GM10847 (cell line): Measurements from ENCODE around the gene ISL1.

Source experiments
- POLR2A ChIP-seq: IDR thresholded peaks from 2 replicates; pipeline ENCODE4 v1.6.1; 2011; ENCODE audit not compliant: insufficient read length; ENCODE audit errors: extremely low read depth

The ISL1 gene

DNA sequence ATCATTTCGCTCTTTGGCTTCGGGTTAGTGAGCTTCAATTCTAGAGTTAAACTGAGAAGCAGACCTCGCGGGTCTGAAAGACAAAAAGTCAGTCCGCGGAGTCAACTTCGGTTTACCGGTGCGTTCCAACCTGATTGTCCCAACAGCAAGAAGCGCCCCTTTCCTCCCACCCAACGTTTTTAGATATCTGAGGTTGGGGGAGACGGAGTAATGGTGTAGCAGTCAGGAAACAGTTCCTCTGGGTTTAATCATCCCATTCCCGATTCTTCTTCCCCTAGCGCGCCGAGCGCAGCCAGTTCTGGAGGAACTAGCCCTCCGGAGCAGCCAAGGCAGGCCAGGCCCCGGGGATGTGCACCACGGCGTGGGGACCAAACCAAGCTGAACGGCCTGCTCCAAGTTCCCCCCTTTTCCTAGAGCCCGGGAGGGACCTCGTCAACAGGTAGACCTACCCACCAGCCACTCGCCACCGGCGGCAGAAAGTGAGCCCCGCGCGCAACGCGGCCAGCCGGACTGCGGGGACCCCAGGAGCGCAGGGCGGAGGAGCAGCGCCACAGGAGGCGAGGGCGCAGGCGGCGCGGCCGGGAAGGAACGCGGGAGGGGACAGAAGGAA, 622 bp upstream of the ISL1 start:
- TF ChIP-seq POLR2A = no peak

DNA sequence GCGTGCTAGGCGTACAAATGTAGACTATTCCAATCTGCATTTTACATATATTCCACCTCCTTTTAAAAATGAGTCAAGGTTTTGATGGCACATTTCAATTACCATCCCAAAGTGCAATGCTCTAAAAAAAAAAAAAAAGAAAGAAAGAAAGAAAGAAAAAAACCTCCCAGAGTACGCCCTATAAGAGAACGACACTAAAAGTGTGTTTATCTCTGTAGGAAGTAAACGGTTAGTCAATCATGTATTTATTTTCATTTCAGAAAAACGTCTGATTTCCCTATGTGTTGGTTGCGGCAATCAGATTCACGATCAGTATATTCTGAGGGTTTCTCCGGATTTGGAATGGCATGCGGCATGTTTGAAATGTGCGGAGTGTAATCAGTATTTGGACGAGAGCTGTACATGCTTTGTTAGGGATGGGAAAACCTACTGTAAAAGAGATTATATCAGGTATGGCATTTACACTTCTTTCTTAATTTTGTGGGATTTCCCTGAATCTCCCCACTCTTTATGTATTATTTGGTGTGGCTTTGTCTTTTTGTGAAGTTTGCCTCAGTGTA, 1.1 kb downstream of the ISL1 start:
- no peak for TF ChIP-seq POLR2A

DNA sequence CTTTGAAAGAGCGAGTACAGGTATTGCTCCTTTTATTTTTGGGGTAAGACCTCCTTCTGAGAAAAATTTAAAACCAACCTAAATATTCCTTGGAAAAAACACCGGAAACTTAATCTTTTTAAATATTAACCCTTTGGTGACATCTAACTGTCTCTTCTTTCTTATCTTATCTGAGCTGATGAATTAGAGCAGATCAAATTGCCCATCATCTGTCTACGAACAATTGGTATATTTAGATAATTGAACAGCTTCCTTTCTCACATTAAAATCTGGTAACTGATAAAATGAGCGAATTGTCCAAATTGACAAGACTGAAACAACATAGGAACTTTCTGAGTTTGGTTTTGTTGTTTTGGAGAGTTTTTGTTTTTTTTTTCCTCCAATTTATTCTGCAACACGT, 2.0 kb downstream of the ISL1 start:
- no peak for TF ChIP-seq POLR2A

DNA sequence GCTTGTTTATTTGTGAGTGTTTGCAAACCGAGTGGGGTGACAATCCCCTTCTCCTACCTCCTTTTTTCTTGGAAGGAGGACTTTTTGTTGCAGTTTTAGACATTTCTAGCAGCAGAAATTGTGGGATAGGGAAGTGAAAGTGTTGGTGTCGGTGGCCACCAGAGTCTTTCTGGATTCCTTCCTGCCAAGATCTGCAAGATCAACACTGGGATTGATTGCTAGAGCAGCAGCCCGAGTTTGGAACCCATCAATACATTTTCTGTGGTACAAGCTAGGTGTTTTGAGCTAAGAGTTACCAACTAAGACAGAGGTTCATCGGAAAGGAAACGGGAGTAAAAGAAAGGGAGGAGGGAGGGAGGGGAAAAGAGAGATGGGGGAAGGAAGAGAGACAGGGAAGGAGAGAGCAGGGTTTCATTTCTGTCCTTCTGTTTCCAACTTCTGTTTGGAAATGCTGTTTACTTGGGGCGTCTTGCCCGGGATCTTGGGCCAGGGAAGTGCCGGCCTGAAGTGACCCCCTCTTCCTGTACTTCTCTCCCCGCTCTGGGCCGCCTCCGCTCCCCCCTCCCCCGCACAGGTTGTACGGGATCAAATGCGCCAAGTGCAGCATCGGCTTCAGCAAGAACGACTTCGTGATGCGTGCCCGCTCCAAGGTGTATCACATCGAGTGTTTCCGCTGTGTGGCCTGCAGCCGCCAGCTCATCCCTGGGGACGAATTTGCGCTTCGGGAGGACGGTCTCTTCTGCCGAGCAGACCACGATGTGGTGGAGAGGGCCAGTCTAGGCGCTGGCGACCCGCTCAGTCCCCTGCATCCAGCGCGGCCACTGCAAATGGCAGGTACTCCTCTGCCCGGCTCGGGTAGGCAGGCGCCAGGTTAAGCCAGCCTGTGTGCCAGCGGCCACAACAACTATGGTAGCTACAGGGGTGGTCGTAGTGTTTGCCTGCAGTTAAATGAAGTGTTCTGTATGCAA, 4.0 kb downstream of the ISL1 start:
- TF ChIP-seq POLR2A = no peak

DNA sequence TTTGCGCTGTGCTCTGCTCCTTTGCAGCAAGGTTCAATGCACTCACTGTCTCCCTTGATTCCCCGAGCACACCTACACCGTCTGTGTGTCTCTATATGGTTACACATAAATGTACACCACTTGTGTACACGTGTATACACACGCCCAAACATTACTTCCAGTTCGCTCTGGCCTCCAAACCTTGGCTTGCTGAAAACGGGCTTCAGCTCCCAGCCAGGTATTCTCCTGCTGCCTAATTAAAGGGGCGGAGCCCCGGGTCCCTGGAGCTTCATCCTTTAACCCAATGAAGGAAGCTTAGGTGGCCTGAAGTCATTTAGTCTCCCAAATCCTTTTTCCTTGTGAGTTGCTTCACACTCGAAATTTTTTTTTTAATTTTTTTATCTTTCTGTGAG, 4.6 kb downstream of the ISL1 start:
- TF ChIP-seq POLR2A = no peak

DNA sequence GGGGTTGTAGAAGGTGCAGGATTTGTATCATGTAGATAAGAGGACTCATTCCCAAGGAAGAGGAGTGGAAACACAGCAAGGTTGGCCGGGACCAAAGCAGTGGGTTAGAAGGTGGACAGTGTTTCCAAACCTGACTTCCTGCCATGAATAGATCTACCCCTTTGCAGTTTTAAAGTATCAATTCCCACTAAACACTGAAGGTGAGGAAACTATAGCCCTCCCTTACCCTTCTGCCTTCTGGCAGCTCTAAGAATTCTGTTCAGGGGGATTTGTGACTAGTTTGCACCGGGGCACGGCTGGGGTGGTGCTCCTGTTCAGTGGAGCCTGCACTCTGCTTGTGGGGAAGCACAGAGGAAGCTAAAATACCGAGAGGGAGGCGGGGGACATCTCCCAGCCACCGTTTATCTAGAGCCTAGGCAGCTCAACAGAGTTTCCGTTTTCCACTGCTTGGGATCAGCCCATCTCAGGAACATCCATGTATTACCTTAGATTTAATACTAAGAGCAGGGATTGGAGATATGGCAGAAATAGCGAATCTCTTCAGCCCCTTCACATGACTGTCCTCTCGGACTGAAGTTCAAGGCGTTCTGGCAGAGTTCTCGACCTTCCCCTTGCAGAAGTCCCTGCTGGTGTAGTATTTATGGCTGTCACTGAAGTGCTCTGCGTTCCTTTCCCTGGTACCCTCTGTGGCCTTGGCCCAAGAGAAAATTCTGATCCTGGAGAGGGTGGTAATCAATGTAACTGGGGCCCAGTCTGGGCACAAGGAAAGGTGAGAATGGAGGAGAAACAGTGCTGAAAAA, 5.4 kb downstream of the ISL1 start:
- no peak for TF ChIP-seq POLR2A

DNA sequence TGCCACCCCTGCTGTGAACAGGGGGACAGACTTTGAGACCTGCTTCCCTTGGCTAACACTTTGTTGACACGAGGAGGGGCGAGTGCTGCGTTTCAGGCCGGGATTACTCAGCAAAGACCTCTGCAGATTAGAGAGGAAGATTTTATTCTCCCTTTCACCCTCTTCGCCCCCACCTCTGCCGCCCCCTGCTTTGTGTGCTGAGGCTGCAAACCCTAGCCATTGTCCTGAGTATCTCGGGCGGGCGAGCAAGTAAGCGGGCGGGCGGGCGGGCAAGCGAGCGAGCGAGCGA, 6.0 kb downstream of the ISL1 start:
- no peak for TF ChIP-seq POLR2A

DNA sequence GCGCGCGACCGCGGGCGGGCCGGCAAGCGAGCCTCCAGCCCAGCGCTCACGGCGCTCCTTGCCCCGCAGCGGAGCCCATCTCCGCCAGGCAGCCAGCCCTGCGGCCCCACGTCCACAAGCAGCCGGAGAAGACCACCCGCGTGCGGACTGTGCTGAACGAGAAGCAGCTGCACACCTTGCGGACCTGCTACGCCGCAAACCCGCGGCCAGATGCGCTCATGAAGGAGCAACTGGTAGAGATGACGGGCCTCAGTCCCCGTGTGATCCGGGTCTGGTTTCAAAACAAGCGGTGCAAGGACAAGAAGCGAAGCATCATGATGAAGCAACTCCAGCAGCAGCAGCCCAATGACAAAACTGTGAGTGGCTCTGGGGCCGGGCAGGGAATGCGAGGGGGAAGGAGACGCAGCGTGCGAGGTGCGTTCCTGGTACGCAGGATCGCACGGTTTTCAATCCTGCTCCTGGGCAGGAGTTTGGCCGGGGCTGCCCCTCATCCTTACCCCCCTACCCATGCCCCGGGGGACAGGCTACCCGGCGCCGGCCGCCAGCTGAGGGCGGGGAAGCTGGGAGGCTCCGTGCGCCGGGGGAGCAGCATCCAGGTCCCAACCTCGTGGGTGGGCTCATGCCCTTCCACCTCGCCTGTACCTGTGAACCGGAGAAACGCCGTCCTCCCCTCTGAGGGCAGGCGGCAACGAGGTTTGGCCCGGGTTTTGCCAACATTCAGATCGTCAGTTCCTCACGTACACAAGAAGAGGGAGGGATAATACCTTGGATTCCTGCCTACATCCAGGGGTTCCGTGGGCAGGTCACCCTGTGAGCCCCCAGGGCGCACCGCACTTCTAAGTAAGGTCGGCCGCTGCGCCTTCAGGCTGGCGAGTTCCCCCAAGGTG, 6.6 kb downstream of the ISL1 start:
- TF ChIP-seq POLR2A = no peak

DNA sequence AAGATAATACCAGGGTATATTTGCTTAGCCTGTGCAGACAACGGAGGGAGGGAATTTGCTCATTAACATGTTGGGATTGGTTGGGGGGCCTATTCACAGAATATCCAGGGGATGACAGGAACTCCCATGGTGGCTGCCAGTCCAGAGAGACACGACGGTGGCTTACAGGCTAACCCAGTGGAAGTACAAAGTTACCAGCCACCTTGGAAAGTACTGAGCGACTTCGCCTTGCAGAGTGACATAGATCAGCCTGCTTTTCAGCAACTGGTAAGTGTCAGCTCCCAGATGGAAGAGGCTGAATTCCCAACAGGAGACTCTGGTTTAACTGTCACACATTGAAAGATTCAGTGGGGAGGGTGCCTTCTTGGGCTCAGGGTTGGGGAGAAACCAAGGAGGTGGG, 7.9 kb downstream of the ISL1 start:
- TF ChIP-seq POLR2A = no peak

DNA sequence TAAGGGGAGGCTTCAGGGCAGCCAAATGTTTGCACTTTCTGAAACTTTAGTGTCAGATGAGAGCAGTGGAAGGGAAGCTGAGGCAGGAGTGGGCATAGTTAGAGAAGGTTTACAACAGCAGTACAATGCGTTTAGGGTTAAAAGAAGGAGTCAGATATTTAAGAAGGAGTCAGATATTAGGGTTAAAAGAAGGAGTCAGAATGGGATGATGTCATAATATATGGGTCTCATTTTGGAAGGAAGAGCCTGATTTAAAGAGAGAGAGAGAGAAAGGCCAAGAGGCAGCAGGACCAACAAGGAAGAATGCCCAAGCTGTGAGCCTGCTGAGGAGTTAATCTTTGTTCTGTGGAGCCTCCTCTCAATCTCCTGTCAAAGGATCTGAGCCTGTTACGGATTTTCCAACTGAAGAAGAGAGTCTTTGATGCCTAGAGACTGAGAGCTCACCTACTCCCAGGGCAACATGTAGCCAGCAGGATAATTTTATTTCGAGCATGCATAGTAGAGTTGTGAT, 9.5 kb downstream of the ISL1 start:
- no peak for TF ChIP-seq POLR2A

DNA sequence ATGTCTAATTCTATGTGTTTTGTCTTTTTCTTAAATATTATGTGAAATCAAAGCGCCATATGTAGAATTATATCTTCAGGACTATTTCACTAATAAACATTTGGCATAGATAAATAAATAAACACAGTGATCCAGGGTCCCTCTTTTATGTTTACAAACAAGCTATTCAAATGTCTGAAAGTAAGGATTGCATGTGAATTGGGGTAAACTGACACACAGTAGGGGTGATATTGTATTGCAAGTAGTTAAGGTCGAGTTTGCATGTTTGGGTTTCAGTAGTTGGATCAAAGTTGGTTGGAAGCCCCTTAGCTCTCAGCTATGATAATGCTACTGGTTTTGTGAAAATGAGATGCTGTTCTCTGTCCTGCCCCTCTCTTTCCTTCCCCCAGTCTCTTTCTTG, 11.4 kb downstream of the ISL1 start:
- no peak for TF ChIP-seq POLR2A

DNA sequence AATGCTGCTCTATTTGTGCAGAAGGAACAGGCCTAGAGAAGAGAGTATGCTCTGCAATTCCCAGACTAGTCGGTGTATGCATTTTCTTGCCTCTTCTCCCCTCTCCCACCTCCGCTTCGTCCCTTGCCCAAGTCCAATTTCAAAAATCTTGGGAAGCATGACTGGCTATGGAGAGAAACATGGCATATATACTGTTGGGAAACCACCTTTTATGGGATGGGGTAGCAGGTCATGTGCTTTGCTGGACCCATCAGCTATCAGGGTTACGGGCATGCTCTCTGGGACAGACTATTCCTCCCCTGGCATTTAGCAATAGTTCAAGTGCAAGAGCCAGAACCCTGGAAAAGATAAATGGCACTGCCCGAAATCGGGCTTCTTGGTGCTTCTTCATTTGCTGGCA, 12.0 kb downstream of the ISL1 start:
- TF ChIP-seq POLR2A = no peak

DNA sequence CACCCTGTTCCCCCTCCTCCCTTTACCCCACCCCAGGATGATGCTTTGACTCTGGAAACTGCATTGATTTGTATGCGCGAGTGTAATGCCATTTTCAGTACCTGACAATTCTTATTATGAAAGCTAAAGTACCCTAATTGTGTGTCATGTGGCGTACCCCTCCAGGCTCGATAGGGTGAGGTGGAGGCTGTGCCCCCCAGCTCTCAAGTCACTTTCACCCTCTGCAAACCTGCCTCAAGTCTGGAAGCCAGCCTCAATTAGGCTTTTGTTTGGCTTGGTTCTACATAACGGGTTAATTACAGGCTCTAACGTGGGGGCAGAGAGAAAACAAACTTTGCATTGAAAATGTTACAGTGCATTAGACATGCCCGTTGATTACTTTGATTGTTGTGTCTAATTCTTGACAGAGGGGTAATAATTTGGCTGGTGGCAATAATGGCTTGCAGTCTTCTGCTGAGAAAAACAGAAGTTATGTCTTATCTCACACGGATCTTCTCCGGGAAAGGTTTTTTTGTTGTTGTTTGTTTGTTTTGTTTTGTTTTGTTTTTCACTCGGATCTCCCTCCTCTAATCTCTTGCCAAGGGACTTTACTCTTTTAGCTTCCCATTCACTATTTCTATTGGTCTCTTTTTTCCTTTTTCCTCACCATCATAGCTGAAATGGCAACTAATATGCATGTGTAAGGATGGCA, 12.6 kb downstream of the ISL1 start:
- no peak for TF ChIP-seq POLR2A

DNA sequence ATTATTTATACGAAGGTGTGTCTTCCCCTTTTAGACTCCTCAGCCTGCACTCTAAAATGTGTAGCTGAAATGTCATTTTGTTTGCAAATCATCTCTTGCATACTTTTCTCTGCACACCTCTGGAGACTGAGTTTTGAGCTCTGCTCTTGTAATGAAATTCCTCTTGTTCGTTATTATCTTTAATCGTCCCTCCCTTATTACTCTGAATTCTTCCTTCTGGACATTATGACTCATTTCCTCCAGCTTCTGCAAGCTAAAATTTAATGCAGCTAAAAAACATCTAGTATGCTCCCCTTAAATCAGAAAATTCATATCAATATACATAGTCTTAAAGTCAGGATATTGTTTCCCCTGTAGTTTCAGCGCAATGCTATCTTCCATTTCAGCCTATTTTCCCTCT, 13.5 kb downstream of the ISL1 start:
- no peak for TF ChIP-seq POLR2A

DNA sequence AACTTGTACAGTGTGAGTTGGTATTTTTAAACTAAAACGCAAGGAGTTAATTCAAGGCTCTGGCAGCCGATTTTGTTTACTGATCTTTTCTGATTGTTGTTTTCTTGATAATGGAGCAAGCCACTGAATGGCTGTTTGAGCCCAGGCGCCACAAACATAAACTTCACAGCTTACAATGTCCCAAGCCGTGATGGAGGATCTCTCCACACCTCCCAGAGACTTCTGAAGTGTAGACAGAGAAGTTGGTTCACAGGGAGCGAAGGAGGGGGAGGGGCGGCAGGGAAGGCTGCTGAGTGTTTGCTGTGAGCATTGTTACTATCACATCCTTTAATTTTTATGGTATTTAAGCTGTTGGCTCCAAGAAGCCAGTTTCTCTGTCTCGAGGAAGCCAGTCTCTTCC, 14.7 kb downstream of the ISL1 start:
- TF ChIP-seq POLR2A = no peak
